ENCODE results near the gene LENG8.
"Not testable (repeated sequence)": the region's sequence is repeated elsewhere in the genome, so short reads cannot be mapped to it uniquely, and the experiment has no call there.

The LENG8 gene

GRCh38 chr19:54462047-54462654, 13.2 kb downstream of the LENG8 start:
- DNase-seq = no peak

DNA sequence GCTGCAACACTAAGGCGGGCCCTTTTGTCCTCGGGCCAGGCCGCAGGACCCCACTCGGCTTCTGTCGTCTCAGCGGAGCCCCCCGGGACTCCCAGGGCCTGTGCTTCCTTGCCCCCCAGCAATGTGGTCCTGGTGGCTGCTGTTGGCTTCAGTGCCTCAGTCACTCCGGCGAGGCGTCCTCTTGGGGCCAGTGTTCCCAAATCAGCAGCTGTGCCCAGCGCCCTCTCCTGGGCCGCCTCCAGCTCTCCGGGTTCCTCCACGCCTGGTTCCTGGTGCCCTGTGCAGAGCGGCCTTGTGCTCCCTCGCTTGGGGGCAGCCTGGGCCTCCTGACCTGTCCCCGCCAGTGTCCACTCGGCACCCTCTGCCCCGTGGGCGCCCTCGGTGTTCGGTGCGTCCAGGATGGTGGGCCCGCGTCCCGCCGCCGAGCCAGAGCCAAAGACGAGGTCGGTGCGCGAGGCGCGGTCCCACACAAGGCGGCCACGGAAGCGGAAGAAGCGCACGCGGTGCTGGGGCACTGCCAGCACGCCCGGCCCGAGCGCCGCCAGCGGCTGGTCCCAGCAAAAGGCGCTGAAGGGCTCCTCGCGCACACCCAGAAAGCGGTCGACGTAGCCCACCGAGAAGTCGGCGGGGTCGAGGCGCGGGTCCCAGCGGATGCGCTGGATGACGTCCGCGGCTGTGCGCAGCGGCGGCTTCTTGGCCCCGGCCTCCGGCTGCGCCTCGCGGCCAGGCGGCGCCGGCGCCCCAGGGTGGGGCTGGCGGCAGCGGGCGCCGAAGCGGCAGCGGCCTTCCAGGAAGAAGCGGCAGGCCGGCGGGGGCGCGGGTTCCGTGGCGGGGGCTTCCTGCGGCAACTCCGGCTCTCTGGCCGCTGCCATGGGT, 13.9 kb downstream of the LENG8 start:
- DNase-seq = no peak

- peak; percentile 92 for DNase-seq
Measured at GRCh38 chr19:54463531-54464043, 14.6 kb downstream of the LENG8 start, which contains the start of gene LENG9. LENG9 (minus strand) TSS chr19:54463778; CDS start chr19:54463526, 252 bp downstream.

GRCh38 chr19:54464044-54464629, 15.1 kb downstream of the LENG8 start:
- peak; percentile 74 for DNase-seq

- DNase-seq = peak; percentile 50
Measured at GRCh38 chr19:54464630-54465425, 15.8 kb downstream of the LENG8 start.

GRCh38 chr19:54465426-54466109, 16.6 kb downstream of the LENG8 start:
- DNase-seq = no peak

- DNase-seq = not testable (repeated sequence)
Measured at GRCh38 chr19:54466110-54466480, 17.1 kb downstream of the LENG8 start.

DNA sequence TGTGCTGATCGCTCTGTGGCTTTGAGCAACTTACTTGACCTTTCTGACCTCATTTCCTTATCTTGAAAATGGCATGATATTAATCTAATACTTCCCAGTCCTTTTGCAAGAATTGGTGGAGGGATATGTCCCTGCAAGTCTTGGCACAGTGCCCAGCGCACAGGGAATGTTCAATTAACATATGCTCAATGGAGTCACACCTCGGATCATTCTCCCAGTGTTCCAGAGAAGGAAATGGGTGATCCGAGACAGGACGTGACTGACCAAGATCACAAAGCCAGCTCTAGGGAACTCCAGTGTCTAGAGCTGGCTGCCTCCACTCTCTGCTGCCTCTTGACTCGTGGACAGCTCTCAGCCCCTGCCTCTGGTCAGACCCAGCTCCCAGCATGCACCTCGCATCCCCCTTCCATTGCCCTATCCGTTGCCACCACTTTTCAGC, 20.5 kb downstream of the LENG8 start:
- DNase-seq = no peak

GRCh38 chr19:54470276-54470887, 21.4 kb downstream of the LENG8 start:
- no peak for DNase-seq

DNA sequence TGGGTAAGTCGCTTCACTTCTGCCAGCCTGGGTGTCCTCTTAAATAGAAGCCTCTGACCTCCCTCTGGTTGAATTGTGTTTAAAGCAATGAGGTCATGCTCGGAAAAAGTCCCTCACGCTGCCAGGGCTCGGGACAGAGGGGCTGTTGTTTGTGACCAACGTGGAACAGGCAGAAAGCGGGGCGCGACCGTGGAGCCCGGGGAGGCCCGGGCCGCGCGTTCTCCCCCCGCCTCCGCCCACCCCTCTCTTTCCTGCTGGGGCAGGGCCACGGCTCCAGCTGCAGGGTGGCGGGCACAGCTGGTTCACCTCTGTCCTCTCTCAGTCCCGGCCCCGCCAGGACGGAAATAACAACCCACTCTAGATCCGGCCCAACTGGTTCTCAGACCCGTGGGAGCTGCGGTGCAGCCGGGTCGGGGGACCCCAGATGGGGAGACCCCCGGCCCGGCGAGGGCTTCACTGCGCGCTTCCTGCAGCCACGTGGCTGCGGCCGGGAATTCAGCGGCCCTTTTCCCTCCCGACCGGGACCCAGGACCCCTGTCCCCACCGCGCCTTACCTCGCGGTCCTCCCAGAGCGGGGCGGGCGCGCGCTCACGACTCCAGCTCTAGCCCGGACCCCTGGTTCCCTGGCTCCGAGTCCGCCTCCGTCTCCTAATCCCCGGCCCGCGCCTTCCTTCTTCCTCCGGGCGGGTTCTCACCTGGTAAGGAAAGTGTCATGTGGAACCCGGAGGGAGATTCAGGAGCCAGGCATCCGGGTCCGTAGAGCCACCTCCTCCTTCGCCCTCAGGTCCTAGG, 22.2 kb downstream of the LENG8 start:
- DNase-seq = no peak

- DNase-seq = no peak
Measured at GRCh38 chr19:54473071-54473891, 24.3 kb downstream of the LENG8 start, which contains the start of gene CDC42EP5. CDC42EP5 (minus strand) TSS chr19:54473296; CDS start chr19:54465547, 7,749 bp downstream.

GRCh38 chr19:54473892-54474372, 24.9 kb downstream of the LENG8 start:
- no peak for DNase-seq

DNA sequence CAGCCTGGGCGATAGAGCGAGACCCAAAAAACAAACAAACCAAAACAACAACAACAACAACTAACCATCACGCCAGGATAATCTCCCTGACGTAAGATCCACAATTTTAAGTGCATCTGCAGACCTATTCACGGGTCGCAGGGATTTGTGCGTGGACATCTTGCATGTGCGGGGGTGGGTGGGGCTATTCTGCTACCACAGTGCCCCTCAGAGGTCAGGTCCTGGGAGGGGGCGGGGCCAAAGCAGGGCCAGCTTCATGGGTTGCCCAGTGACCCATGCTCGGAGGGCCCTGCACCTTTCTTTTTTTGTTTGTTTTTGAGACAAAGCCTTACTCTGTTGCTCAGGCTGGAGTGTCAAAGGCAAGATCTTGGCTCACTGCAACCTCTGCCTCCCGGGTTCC, 26.7 kb downstream of the LENG8 start:
- no peak for DNase-seq

GRCh38 chr19:54477650-54478049, 28.7 kb downstream of the LENG8 start:
- peak; percentile 5 for DNase-seq

DNA sequence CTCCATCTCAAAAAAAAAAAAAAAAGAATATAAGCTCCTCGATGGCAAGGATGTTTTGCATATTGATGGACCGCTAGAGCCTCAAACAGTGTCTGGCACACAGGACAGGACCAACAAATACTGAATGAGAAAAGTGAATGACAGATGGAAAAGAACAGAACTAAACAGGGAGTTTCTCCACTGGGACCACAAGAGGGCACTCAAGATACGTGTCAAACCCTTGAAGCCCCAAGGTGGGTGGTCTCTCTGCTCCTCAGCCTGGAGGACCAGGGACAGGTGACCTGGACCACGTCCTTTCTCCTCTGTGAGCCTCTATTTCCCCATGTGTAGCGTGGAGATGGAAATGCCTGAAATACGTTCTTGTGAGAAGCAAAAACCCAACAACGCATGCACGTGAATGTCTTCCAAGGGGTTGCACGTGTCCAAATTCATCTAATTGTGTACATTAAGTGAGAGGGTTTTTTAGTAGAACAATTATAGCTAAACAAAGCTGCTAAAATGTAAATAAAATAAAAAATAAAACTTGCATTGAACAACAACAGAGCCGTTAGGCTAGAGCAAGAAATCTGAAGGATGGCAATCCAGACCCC, 29.8 kb downstream of the LENG8 start:
- DNase-seq = peak; percentile 38

DNA sequence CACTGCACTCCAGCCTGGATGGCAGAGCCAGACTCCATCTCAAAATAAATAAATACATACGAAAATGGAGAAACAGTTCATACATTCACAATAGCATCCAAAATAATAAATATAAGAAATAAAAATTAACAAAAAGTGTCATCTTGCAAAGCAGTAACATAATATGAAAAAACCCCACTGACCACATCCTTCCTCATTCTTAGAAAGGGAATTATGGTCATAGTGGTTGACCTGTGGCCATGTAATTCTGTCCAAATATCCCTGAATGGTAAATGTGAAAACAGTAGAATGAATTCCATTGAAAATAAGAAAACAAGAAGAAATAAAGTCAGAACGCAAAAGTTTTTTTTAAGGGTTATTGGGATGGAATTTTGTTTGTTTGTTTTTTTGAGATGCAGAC, 31.1 kb downstream of the LENG8 start:
- no peak for DNase-seq

DNA sequence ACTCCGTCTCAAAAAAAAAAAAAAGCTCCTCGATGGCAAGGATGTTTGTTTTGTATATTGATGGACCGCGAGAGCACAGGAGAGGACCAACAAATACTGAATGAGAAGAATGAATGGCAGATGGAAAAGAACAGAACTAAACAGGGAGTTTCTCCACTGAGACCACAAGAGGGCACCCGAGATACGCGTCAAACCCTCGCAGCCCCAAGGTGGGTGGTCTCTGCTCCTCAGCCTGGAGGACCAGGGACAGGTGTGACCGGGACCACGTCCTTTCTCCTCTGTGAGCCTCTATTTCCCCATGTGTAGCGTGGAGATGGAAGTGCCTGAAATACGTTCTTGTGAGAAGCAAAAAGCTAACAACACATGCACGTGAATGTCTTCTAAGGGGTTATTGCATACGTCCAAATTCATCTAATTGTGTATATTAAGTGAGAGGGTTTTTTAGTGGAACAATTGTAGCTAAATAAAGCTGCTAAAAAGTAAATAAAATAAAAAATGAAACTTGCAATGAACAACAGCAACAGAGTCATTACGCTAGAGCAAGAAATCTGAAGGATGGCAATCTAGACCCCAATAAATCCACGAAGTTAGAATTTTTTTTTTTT, 32.4 kb downstream of the LENG8 start:
- peak; percentile 35 for DNase-seq

DNA sequence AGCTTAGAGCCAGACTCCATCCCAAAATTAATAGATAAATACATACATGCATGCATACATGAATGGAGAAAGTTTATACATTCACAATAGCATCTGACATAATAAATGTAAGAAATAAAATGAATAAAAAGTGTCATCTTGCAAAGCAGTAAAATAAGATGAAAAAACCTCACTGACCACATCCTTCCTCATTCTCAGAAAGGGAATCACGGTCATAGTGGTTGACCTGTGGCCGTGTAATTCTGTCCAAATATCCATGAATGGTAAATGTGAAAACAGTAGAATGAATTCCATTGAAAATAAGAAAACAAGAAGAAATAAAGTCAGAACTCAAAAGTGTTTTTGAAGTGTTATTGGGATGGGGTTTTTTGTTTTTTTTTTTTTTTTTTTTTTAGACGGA, 33.9 kb downstream of the LENG8 start:
- no peak for DNase-seq

DNA sequence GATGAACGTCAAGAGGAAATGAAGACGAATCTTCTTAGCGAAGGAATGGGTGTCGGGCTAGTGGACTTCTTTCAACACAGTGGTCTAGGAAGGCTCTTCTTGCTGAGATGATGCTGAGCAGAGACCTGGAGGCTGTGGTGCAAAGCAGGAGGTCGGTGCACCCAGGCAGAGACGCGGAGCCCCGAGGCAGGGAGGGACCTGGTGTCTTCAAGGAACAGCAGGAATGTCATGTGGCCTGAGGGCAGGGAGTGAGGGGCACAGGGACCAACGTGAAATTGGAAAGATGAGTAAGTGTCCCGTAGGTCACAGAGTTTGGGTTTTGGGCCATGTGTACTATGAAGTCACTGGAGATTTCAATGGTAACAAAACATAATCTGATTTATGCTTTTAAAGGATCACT, 35.5 kb downstream of the LENG8 start:
- DNase-seq = no peak
